ENCODE results near the gene SLIT3.
A peak's percentile ranks its signal among the peaks of the same experiment; 100 is the strongest.

Gene SLIT3

DNA sequence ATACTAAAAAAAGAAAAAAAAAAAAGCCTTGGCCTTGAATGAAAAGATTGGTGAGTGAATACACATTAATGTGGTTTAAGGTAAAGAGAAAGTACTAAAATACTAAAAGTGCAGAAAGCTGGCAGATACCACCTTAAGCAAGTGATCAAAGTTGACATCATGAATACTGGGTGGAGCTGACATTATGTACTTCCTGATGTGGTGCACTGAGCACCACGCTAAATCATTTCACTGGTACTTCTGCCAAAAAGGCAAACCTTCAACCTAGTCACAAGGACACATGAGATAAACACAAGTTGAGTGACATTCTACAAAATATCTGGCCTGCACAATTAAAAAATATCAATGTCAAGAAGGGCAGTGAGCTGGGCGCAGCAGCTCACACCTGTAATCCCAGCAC, 687.9 kb downstream of the SLIT3 start:
- peak; percentile 10 for DNase-seq (ENCODE audit: low read depth)
- TF ChIP-seq, protein P1, sequence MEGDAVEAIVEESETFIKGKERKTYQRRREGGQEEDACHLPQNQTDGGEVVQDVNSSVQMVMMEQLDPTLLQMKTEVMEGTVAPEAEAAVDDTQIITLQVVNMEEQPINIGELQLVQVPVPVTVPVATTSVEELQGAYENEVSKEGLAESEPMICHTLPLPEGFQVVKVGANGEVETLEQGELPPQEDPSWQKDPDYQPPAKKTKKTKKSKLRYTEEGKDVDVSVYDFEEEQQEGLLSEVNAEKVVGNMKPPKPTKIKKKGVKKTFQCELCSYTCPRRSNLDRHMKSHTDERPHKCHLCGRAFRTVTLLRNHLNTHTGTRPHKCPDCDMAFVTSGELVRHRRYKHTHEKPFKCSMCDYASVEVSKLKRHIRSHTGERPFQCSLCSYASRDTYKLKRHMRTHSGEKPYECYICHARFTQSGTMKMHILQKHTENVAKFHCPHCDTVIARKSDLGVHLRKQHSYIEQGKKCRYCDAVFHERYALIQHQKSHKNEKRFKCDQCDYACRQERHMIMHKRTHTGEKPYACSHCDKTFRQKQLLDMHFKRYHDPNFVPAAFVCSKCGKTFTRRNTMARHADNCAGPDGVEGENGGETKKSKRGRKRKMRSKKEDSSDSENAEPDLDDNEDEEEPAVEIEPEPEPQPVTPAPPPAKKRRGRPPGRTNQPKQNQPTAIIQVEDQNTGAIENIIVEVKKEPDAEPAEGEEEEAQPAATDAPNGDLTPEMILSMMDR (IDR thresholded peaks at IDR 0.05; ENCODE audit: low read length, missing control alignments), result no peak
- no peak overlapping the region for H3K4me3 ChIP-seq (replicated peaks; ENCODE audit: low read depth, low read length)

DNA sequence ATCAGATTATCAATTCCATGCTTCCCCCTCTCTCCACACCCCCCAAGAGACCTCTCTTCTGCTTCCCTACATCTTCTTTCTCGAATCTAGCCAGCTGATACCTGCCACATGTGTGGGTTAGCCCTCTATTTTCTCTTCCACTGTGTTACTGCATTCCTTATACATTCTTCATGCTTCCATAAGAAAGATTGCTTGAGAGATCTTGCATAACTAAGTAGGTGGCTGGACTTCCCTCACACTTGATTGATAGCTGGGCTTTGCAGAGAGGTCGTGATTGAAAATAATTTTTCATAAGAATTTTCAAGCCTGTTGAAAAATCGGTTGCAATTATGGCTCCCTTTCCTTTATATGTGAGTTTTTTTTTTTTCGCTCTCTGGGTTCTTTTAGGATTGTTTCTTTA, 688.8 kb downstream of the SLIT3 start:
- DNase-seq (ENCODE audit: low read depth), result peak; percentile 11
- TF ChIP-seq, protein P1 (IDR thresholded peaks at IDR 0.05; ENCODE audit: low read length, missing control alignments), result no peak

More for the DNA sequence above, 688.8 kb downstream of the SLIT3 start:
- no peak overlapping the region for H3K4me3 ChIP-seq (replicated peaks; ENCODE audit: low read depth, low read length)

Measured in fibroblast of pulmonary artery (primary cell).